MM.1S (cell line): ENCODE data around the gene CRTAP.

ENCODE experiments used
- DNase-seq: peaks from one replicate; pipeline ENCODE4 v3.0.0-alpha.2; 2015
- H2AFZ ChIP-seq: fragments of 300-600 bp; sonication (generic); 2 replicates; pipeline ENCODE4 v1.6.0; 2016; ENCODE audit warnings: antibody characterized with exemption, low read length
- H3F3A ChIP-seq: fragments of 300-600 bp; sonication (generic); 2 replicates; pipeline ENCODE4 v1.6.1; 2016; ENCODE audit warnings: mild to moderate bottlenecking, antibody characterized with exemption, low read length, moderate library complexity, mixed read lengths; ENCODE audit not compliant: insufficient read depth
- H3K27ac ChIP-seq: fragments of 300-600 bp; sonication (generic); 2 replicates; pipeline ENCODE4 v1.5.1; 2016; ENCODE audit warnings: mild to moderate bottlenecking, low read length
- H3K27me3 ChIP-seq: fragments of 300-600 bp; sonication (generic); replicated peaks from 2 replicates; pipeline ENCODE4 v1.6.0; 2016; ENCODE audit warnings: low read length; ENCODE audit not compliant: insufficient read depth
- H3K36me3 ChIP-seq: fragments of 300-600 bp; sonication (generic); replicated peaks from 2 replicates; pipeline ENCODE4 v1.6.1; 2016; ENCODE audit warnings: mild to moderate bottlenecking, low read length, mixed read lengths; ENCODE audit not compliant: insufficient read depth
- H3K4me1 ChIP-seq: fragments of 300-600 bp; sonication (generic); 2 replicates; pipeline ENCODE4 v1.6.1; 2016; ENCODE audit warnings: low read length, mixed read lengths
- H3K4me2 ChIP-seq: fragments of 300-600 bp; sonication (generic); 2 replicates; pipeline ENCODE4 v1.6.0; 2016; ENCODE audit warnings: low read depth, low read length
- H3K4me3 ChIP-seq: fragments of 300-600 bp; sonication (generic); 2 replicates; pipeline ENCODE4 v1.5.1; 2016; ENCODE audit warnings: low read length, mixed read lengths
- H3K79me2 ChIP-seq: fragments of 300-600 bp; sonication (generic); 2 replicates; pipeline ENCODE4 v1.6.1; 2016; ENCODE audit warnings: mixed run types, low read length, mixed read lengths
- H3K9ac ChIP-seq: fragments of 300-600 bp; sonication (generic); 2 replicates; pipeline ENCODE4 v1.6.1; 2016; ENCODE audit warnings: low read length, mixed read lengths
- H3K9me2 ChIP-seq: fragments of 300-600 bp; sonication (generic); replicated peaks from 2 replicates; pipeline ENCODE4 v1.6.1; 2016; ENCODE audit warnings: mild to moderate bottlenecking, low read length, mixed read lengths; ENCODE audit not compliant: insufficient read depth
- H3K9me3 ChIP-seq: fragments of 300-600 bp; sonication (generic); replicated peaks from 2 replicates; pipeline ENCODE4 v1.6.1; 2016; ENCODE audit warnings: mild to moderate bottlenecking, low read length, mixed read lengths; ENCODE audit not compliant: insufficient read depth
- H4K20me1 ChIP-seq: fragments of 300-600 bp; sonication (generic); 2 replicates; pipeline ENCODE4 v1.6.1; 2016; ENCODE audit warnings: mild to moderate bottlenecking, low read length, moderate library complexity, mixed read lengths; ENCODE audit not compliant: insufficient read depth
- EZH2 ChIP-seq: fragments of 300-600 bp; sonication (generic); optimal IDR thresholded peaks from 2 replicates; pipeline ENCODE3; 2017; ENCODE audit warnings: low read depth, mild to moderate bottlenecking, antibody characterized with exemption, low read length, mixed read lengths
- EZH2phosphoT487 ChIP-seq: fragments of 300-600 bp; sonication (generic); IDR thresholded peaks from 2 replicates; pipeline ENCODE4 v1.6.1; 2018; ENCODE audit warnings: antibody characterized with exemption, low read length
- TF ChIP-seq, protein P1 (sequence below): fragments of 300-600 bp; sonication (generic); IDR thresholded peaks from 2 replicates; pipeline ENCODE4 v1.5.1; 2016; ENCODE audit warnings: antibody characterized with exemption, low read length, mixed read lengths

CRTAP gene

GRCh38 chr3:33194303-33194702 is 80.5 kb downstream of the CRTAP start:
- H3K4me1 ChIP-seq: no peaks in the 10 kb centered on the region
- H3K9me3 ChIP-seq: no peaks in the 10 kb centered on the region
- no peaks in the 10 kb centered on the region for H3K36me3 ChIP-seq
- no peak overlapping the region for H3K27ac ChIP-seq
- peak; percentile 13 for DNase-seq
- TF ChIP-seq EZH2phosphoT487 (no peak), EZH2 (no peak)
- TF ChIP-seq, protein P1, sequence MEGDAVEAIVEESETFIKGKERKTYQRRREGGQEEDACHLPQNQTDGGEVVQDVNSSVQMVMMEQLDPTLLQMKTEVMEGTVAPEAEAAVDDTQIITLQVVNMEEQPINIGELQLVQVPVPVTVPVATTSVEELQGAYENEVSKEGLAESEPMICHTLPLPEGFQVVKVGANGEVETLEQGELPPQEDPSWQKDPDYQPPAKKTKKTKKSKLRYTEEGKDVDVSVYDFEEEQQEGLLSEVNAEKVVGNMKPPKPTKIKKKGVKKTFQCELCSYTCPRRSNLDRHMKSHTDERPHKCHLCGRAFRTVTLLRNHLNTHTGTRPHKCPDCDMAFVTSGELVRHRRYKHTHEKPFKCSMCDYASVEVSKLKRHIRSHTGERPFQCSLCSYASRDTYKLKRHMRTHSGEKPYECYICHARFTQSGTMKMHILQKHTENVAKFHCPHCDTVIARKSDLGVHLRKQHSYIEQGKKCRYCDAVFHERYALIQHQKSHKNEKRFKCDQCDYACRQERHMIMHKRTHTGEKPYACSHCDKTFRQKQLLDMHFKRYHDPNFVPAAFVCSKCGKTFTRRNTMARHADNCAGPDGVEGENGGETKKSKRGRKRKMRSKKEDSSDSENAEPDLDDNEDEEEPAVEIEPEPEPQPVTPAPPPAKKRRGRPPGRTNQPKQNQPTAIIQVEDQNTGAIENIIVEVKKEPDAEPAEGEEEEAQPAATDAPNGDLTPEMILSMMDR: no peak
- H3F3A ChIP-seq: no peaks in the 10 kb centered on the region
- H3K4me3 ChIP-seq: no peak overlapping the region
- H3K27me3 ChIP-seq: no peaks in the 10 kb centered on the region
- H3K4me2 ChIP-seq: no peak overlapping the region
- H2AFZ ChIP-seq: no peak overlapping the region
- no peaks in the 10 kb centered on the region for H3K9me2 ChIP-seq
- no peaks in the 10 kb centered on the region for H4K20me1 ChIP-seq
- no peaks in the 10 kb centered on the region for H3K79me2 ChIP-seq
- no peak overlapping the region for H3K9ac ChIP-seq

GRCh38 chr3:33196538-33196937 is 82.7 kb downstream of the CRTAP start:
- H3K27ac ChIP-seq: no peak overlapping the region
- H3K9me3 ChIP-seq: no peaks in the 10 kb centered on the region
- no peak overlapping the region for H3K4me2 ChIP-seq

More at GRCh38 chr3:33196538-33196937, 82.7 kb downstream of the CRTAP start:
- H3K9me2 ChIP-seq: no peaks in the 10 kb centered on the region
- H3K9ac ChIP-seq: no peak overlapping the region
- no peaks in the 10 kb centered on the region for H3K27me3 ChIP-seq
- H3K4me3 ChIP-seq: no peak overlapping the region
- H3K36me3 ChIP-seq: no peaks in the 10 kb centered on the region
- no peaks in the 10 kb centered on the region for H4K20me1 ChIP-seq
- DNase-seq: no peak
- no peak overlapping the region for H2AFZ ChIP-seq
- H3K79me2 ChIP-seq: no peaks in the 10 kb centered on the region
- no peaks in the 10 kb centered on the region for H3K4me1 ChIP-seq
- no peak for TF ChIP-seq EZH2phosphoT487
- TF ChIP-seq, protein P1: no peak
- no peak for TF ChIP-seq EZH2
- no peaks in the 10 kb centered on the region for H3F3A ChIP-seq
